GM19193 (cell line): ENCODE data around the gene DPM1.

ENCODE experiments used
- POLR2A ChIP-seq: IDR thresholded peaks from 4 replicates; pipeline ENCODE4 v1.6.1; 2011; ENCODE audit not compliant: insufficient read depth, insufficient read length; ENCODE audit errors: extremely low read depth

Gene DPM1

GRCh38 chr20:50987493-50988210 lies 29.3 kb upstream of the DPM1 start:
- TF ChIP-seq POLR2A = no peak

GRCh38 chr20:50983321-50983720 lies 25.0 kb upstream of the DPM1 start:
- TF ChIP-seq POLR2A = no peak

- TF ChIP-seq POLR2A = no peak
These were observed 24.0 kb upstream of the DPM1 start for GRCh38 chr20:50982363-50982762.

GRCh38 chr20:50981714-50982048 lies 23.3 kb upstream of the DPM1 start:
- TF ChIP-seq POLR2A = no peak

GRCh38 chr20:50980851-50981713 lies 22.8 kb upstream of the DPM1 start:
- TF ChIP-seq POLR2A = no peak

GRCh38 chr20:50980071-50980681 lies 21.8 kb upstream of the DPM1 start:
- TF ChIP-seq POLR2A = no peak

- no peak for TF ChIP-seq POLR2A
These were observed 19.0 kb upstream of the DPM1 start for GRCh38 chr20:50977066-50978021.

GRCh38 chr20:50975701-50976330 lies 17.5 kb upstream of the DPM1 start:
- TF ChIP-seq POLR2A = no peak

GRCh38 chr20:50969912-50970311 lies 11.6 kb upstream of the DPM1 start:
- no peak for TF ChIP-seq POLR2A

- no peak for TF ChIP-seq POLR2A
These were observed 11.1 kb upstream of the DPM1 start for GRCh38 chr20:50969435-50969834.

GRCh38 chr20:50968289-50968688 lies 10.0 kb upstream of the DPM1 start:
- no peak for TF ChIP-seq POLR2A

GRCh38 chr20:50967586-50967985 lies 9.3 kb upstream of the DPM1 start:
- TF ChIP-seq POLR2A = no peak

- TF ChIP-seq POLR2A = no peak
These were observed 1.3 kb upstream of the DPM1 start for GRCh38 chr20:50959543-50960126.
